SW 1271 (cell line): ENCODE measurements around the gene ANKS1B.

Source experiments
- DNase-seq, 2 experiments: peaks; one replicate each; lab custom pipeline; 2025; lab: John Stamatoyannopoulos, UW

The ANKS1B gene

GRCh38 chr12:98727196-98727595, 1257.5 kb downstream of the ANKS1B start:
- DNase-seq, result no peak

- DNase-seq, result peak in 1 of 2 experiments; percentile 43
These were observed 1259.1 kb downstream of the ANKS1B start for GRCh38 chr12:98725476-98726247.

- no peak for DNase-seq
These were observed 1260.2 kb downstream of the ANKS1B start for GRCh38 chr12:98724384-98725155.

- no peak for DNase-seq
These were observed 1263.5 kb downstream of the ANKS1B start for GRCh38 chr12:98721204-98721702.

- no peak for DNase-seq
These were observed 1264.9 kb downstream of the ANKS1B start for GRCh38 chr12:98719515-98720504.

GRCh38 chr12:98714426-98714825, 1270.3 kb downstream of the ANKS1B start:
- DNase-seq, result no peak

- DNase-seq, result no peak
These were observed 1275.7 kb downstream of the ANKS1B start for GRCh38 chr12:98709022-98709421.

- no peak for DNase-seq
These were observed 1283.6 kb downstream of the ANKS1B start for GRCh38 chr12:98701166-98701565.

- no peak for DNase-seq
These were observed 1285.2 kb downstream of the ANKS1B start for GRCh38 chr12:98699586-98699985.

- peak; percentile 34 to 72 for DNase-seq
These were observed 1285.9 kb downstream of the ANKS1B start for GRCh38 chr12:98698603-98699463.

GRCh38 chr12:98697209-98697608, 1287.5 kb downstream of the ANKS1B start:
- DNase-seq, result no peak

- no peak for DNase-seq
These were observed 1288.6 kb downstream of the ANKS1B start for GRCh38 chr12:98696036-98696646.

GRCh38 chr12:98691351-98691750, 1293.4 kb downstream of the ANKS1B start:
- DNase-seq, result no peak

- DNase-seq, result no peak
These were observed 1298.1 kb downstream of the ANKS1B start for GRCh38 chr12:98686603-98687002.
